A673 (cell line): ENCODE results near the gene SPTA1. TPM values are rescaled to one million over a fixed set of nuclear protein-coding genes. Genes with fewer than 3 reads are reported as not detected.
"Not testable (repeated sequence)": the region's sequence is repeated elsewhere in the genome, so short reads cannot be mapped to it uniquely, and the experiment has no call there.

Experiments
- BruUV-seq: library from RNA; stranded (reverse); fragments of 400-500 nt; replicated peaks from 2 replicates; lab custom pipeline; 2021; lab: Mats Ljungman, UMichigan
- CTCF ChIA-PET: fragments of 300-600 bp; sonication (Branson Sonifier 250); formaldehyde crosslinking; loops from one replicate; lab custom pipeline; 2022; ENCODE audit warnings: antibody characterized with exemption; lab: Charles Lee
- POLR2A ChIA-PET: fragments of 300-600 bp; sonication (Branson Sonifier 250); formaldehyde crosslinking; loops from one replicate; lab custom pipeline; 2022; ENCODE audit warnings: antibody characterized with exemption; ENCODE audit not compliant: low non-redundant PET; lab: Charles Lee
- DNase-seq: peaks from one replicate; pipeline ENCODE4 v3.0.0-alpha.2; 2015; ENCODE audit warnings: low spot score
- H3K27ac ChIP-seq: fragments of 200-600 bp; sonication (generic); 2 replicates; pipeline ENCODE4 v1.5.1; 2016; ENCODE audit warnings: mixed run types, low read depth, mild to moderate bottlenecking, mixed read lengths, antibody characterized with exemption, low read length; ENCODE audit not compliant: poor library complexity, severe bottlenecking
- H3K27me3 ChIP-seq: fragments of 200-600 bp; sonication (generic); replicated peaks from 2 replicates; pipeline ENCODE4 v1.6.1; 2017; ENCODE audit warnings: mixed run types, low read depth, mild to moderate bottlenecking, mixed read lengths, antibody characterized with exemption, low read length; ENCODE audit not compliant: insufficient read depth, poor library complexity
- H3K36me3 ChIP-seq: fragments of 200-600 bp; sonication (generic); 2 replicates; pipeline ENCODE4 v1.6.1; 2016; ENCODE audit warnings: mixed run types, mild to moderate bottlenecking, mixed read lengths, antibody characterized with exemption, low read length; ENCODE audit not compliant: insufficient read depth, poor library complexity, severe bottlenecking
- H3K4me1 ChIP-seq: fragments of 200-600 bp; sonication (generic); 2 replicates; pipeline ENCODE4 v1.6.1; 2017; ENCODE audit warnings: mixed run types, mild to moderate bottlenecking, mixed read lengths, antibody characterized with exemption, low read length; ENCODE audit not compliant: insufficient read depth, poor library complexity, severe bottlenecking
- H3K4me3 ChIP-seq: fragments of 200-600 bp; sonication (generic); 2 replicates; pipeline ENCODE4 v1.5.1; 2016; ENCODE audit warnings: low read depth, mixed run types, mild to moderate bottlenecking, mixed read lengths, low read length; ENCODE audit not compliant: poor library complexity, severe bottlenecking
- H3K9me3 ChIP-seq: fragments of 200-600 bp; sonication (generic); 2 replicates; pipeline ENCODE4 v1.6.1; 2016; ENCODE audit warnings: mixed run types, low read depth, mild to moderate bottlenecking, mixed read lengths, antibody characterized with exemption, low read length; ENCODE audit not compliant: poor library complexity, severe bottlenecking
- EZH2 ChIP-seq: fragments of 200-600 bp; sonication (generic); IDR thresholded peaks from 2 replicates; pipeline ENCODE4 v1.6.1; 2017; ENCODE audit warnings: borderline replicate concordance, low read depth, mild to moderate bottlenecking, mixed read lengths, antibody characterized with exemption, low read length; ENCODE audit not compliant: poor library complexity, severe bottlenecking
- intact Hi-C: fragments of 100-400 bp; cut with micrococcal nuclease; formaldehyde crosslinking; loops from one replicate; pipeline ENCODE4 v1.10.0; 2022; ENCODE audit not compliant: unreplicated experiment
- total RNA-seq: library from RNA; stranded (reverse); gene quantifications from 2 replicates; pipeline ENCODE4 v1.2.3, GENCODE V29; 2021
- TF ChIP-seq, protein P1 (sequence below): fragments of 300-800, 200-600 bp; sonication (generic); conservative IDR thresholded peaks from 2 replicates; pipeline ENCODE4 v1.5.1; 2017; ENCODE audit warnings: low read depth, mild to moderate bottlenecking, antibody characterized with exemption, low read length, moderate library complexity, mixed read lengths

Gene SPTA1
- total RNA-seq, 1 experiment from 2014 or later: not detected

DNA sequence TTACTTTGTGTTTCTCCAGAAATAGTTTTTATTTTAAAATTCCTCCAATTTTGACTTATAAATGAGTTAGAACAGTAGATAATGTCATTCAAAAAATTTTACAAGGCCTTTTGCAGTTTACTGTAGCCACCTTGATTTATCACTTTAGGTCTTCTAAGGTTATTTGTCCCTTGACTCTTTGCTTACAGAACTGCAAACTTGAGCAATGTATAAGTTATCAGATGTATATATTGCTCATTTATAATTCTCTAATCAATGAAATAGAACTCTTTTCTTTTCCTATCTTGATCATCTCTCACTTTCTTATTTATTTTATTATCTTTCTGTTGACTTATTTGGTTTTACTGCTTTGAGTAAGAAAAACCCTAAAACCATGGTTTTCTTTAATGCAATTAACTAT is 5.8 kb upstream of the SPTA1 start:
- intact Hi-C loops: no loop called here
- ChIA-PET POLR2A (no interaction called here), CTCF (no interaction called here)
- no peak for DNase-seq
- H3K27ac ChIP-seq: no peak overlapping the region
- no peaks in the 10 kb centered on the region for H3K27me3 ChIP-seq
- H3K36me3 ChIP-seq: no peaks in the 10 kb centered on the region
- TF ChIP-seq EZH2: no peak
- TF ChIP-seq, protein P1, sequence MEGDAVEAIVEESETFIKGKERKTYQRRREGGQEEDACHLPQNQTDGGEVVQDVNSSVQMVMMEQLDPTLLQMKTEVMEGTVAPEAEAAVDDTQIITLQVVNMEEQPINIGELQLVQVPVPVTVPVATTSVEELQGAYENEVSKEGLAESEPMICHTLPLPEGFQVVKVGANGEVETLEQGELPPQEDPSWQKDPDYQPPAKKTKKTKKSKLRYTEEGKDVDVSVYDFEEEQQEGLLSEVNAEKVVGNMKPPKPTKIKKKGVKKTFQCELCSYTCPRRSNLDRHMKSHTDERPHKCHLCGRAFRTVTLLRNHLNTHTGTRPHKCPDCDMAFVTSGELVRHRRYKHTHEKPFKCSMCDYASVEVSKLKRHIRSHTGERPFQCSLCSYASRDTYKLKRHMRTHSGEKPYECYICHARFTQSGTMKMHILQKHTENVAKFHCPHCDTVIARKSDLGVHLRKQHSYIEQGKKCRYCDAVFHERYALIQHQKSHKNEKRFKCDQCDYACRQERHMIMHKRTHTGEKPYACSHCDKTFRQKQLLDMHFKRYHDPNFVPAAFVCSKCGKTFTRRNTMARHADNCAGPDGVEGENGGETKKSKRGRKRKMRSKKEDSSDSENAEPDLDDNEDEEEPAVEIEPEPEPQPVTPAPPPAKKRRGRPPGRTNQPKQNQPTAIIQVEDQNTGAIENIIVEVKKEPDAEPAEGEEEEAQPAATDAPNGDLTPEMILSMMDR: no peak
- H3K9me3 ChIP-seq: no peaks in the 10 kb centered on the region
- H3K4me3 ChIP-seq: no peak overlapping the region
- no TSS peak for BruUV-seq
- H3K4me1 ChIP-seq: no peaks in the 10 kb centered on the region

- Histone ChIP-seq H3K4me3 (no peak overlapping the region), H3K36me3 (no peaks in the 10 kb centered on the region), H3K9me3 (no peaks in the 10 kb centered on the region), H3K27ac (no peak overlapping the region), H3K27me3 (no peaks in the 10 kb centered on the region), H3K4me1 (no peaks in the 10 kb centered on the region)
- DNase-seq: no peak
- intact Hi-C loops: no loop called here
- no TSS peak for BruUV-seq
- no peak for TF ChIP-seq EZH2
- TF ChIP-seq, protein P1: no peak
- ChIA-PET POLR2A (no interaction called here), CTCF (no interaction called here)
Measured at GRCh38 chr1:158691907-158692306, 5.4 kb upstream of the SPTA1 start.

DNA sequence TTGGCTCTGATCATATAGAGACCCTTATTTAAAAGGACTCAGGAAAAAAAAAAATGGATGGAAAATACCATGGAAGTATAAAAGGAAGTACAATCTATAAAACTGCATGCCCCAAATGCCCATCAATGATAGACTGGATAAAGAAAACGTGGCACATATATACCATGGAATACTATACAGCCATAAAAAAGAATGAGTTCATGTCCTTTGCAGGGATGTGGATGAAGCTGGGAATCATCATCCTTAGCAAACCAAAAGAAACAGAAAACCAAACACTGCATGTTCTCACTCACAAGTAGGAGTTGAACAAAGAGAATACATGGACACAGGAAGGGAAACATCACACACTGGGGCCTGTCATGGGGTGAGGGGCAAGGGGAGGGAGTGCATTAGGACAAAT is 4.6 kb upstream of the SPTA1 start:
- H3K4me3 ChIP-seq, H3K9me3 ChIP-seq, H3K4me1 ChIP-seq, POLR2A ChIA-PET, H3K27me3 ChIP-seq, DNase-seq, intact Hi-C loops, H3K36me3 ChIP-seq, BruUV-seq, CTCF ChIA-PET, H3K27ac ChIP-seq: not testable (repeated sequence)

DNA sequence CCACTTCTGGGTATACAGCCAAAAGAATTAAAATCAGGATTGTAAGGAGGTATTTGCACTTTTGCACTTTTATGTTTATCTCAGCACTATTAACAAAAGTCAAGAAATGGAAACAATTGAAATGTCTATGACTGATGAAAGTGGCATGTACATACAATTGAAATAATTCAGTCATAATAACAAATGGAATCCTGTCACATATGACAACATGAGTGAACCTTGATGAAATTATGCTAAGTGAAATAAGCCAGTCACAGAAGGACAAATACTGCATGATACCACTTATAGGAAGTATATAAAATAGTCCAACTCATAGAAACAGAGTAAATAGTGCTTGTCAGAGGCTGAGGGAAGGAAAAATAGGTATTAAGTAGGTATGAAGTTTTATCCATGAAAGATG is 3.4 kb upstream of the SPTA1 start:
- no peaks in the 10 kb centered on the region for H3K9me3 ChIP-seq
- no TSS peak for BruUV-seq
- ChIA-PET POLR2A (no interaction called here), CTCF (no interaction called here)
- no peaks in the 10 kb centered on the region for H3K27me3 ChIP-seq
- intact Hi-C loops: no loop called here
- TF ChIP-seq, protein P1: no peak
- no peak for TF ChIP-seq EZH2
- H3K27ac ChIP-seq: no peak overlapping the region
- H3K36me3 ChIP-seq: no peaks in the 10 kb centered on the region
- no peak overlapping the region for H3K4me3 ChIP-seq
- no peaks in the 10 kb centered on the region for H3K4me1 ChIP-seq
- no peak for DNase-seq
